Measurements from ENCODE around the gene CEP57L1. TPM values are rescaled to one million over a fixed set of nuclear protein-coding genes. Genes with fewer than 3 reads are reported as not detected.

CEP57L1 gene
- total and polyA plus RNA-seq, 12 donors: 8.6 to 29.6 (median 14.2) TPM

DNA sequence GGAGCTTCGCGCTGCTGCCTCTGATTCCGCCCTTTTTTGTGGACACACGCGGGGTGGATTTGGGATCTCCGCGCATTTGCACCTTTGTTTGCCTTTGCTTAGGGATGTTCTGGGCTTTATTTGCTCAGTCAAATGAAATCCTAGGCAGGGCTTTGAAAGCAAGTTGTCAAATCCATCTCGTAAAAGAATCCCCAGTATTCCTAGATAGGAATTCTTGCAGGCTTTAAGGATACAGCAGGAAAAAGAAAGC is 453 bp downstream of the CEP57L1 start:
- Histone ChIP-seq H3K4me1 (replicated peaks in 1 of 2) (peaks cover 12 to 35% of the 10 kb centered on the region in 2 donors), H3K4me3 (peak overlapping the region; percentile 4 to 69 (median 42)), H3K27ac (peak overlapping the region; percentile 88 to 98 (median 93)), H3K9me3 (replicated peaks in 1 of 3) (no peaks in the 10 kb centered on the region), H3K27me3 (no peaks in the 10 kb centered on the region), H3K36me3 (replicated peaks in 1 of 2) (no peaks in the 10 kb centered on the region)
- DNase-seq: no peak
- 0 to 2% (median 0%) methylated on average over 3 to 8 of the region's 8 CpGs for WGBS, 4 donors
- TF ChIP-seq CTCF (IDR thresholded peaks at IDR 0.05): no peak
- TF ChIP-seq POLR2A (IDR thresholded peaks at IDR 0.05): no peak
- intact Hi-C loops (cut with DNase I): no loop called here

DNA sequence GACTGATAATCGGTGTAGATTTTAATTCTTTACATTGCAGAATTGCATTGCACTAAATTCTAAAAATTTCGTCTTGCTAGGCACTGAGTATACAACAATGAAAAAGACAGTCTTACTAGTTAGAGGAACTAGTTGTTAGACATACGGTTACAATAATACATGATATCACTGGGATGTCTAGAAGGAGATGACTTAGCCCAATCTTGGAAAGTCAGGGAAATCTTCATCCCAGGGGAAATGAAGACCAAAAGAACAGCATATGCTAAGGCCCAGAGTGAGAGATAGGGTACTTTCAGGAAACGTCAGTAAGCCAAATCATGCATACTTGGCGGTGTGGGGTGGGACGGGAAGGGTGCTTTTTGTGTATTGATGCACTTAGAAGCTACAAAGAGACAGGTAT is 901 bp downstream of the CEP57L1 start:
- peaks cover 10 to 33% of the 10 kb centered on the region in 2 donors for H3K4me1 ChIP-seq (replicated peaks in 1 of 2)
- no peaks in the 10 kb centered on the region for H3K36me3 ChIP-seq (replicated peaks in 1 of 2)
- no peak for DNase-seq
- peak overlapping the region in 1 of 5 donors; percentile 98 for H3K27ac ChIP-seq
- no peak for TF ChIP-seq POLR2A (IDR thresholded peaks at IDR 0.05)
- H3K4me3 ChIP-seq: peak overlapping the region in 2 of 4 donors; percentile 33 to 69
- intact Hi-C loops (cut with DNase I): no loop called here
- no peaks in the 10 kb centered on the region for H3K27me3 ChIP-seq
- 54 to 66% (median 59%) methylated on average over 6 of the region's 6 CpGs for WGBS, 4 donors
- H3K9me3 ChIP-seq (replicated peaks in 1 of 3): no peaks in the 10 kb centered on the region

DNA sequence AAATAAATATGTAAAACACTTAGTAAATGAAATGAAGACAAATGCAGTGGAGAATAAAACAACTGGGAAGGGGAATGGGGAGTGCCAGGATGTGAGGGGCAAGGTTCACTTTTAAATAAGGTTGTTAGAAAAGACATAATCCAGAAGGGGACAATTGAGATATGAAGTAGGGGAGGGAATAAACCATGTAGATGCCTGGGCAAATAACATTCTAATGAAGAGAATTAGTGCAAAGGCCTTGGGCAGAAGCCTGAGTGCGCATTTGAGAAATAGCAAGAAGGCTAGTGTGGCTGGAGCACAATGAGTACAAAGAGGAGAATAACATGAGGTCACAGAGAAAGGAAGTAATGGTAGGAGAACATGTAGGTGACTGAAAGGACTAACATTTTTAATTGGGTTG is 2.4 kb downstream of the CEP57L1 start:
- no peak for DNase-seq
- no peaks in the 10 kb centered on the region for H3K36me3 ChIP-seq (replicated peaks in 1 of 2)
- no peaks in the 10 kb centered on the region for H3K27me3 ChIP-seq
- H3K4me1 ChIP-seq (replicated peaks in 1 of 2): peaks cover 0 to 19% of the 10 kb centered on the region in 2 donors
- intact Hi-C loops (cut with DNase I): no loop called here
- no peak overlapping the region for H3K4me3 ChIP-seq
- H3K27ac ChIP-seq: no peak overlapping the region
- H3K9me3 ChIP-seq (replicated peaks in 1 of 3): no peaks in the 10 kb centered on the region
- TF ChIP-seq POLR2A (IDR thresholded peaks at IDR 0.05) (no peak), CTCF (IDR thresholded peaks at IDR 0.05) (no peak)
- 97 to 100% (median 98%) methylated on average over 1 of the region's 1 CpG for WGBS, 4 donors

- intact Hi-C loops (cut with DNase I): loop anchor here in 1 of 2 donors (5.0 kb wide), 1 partner anchor 285 kb away; no protein-coding TSS in a partner anchor
- Histone ChIP-seq H3K4me1 (replicated peaks in 1 of 2) (no peaks in the 10 kb centered on the region), H3K27ac (no peak overlapping the region), H3K9me3 (replicated peaks in 1 of 3) (no peaks in the 10 kb centered on the region), H3K27me3 (no peaks in the 10 kb centered on the region), H3K4me3 (no peak overlapping the region), H3K36me3 (replicated peaks in 1 of 2) (no peaks in the 10 kb centered on the region)
- TF ChIP-seq POLR2A (IDR thresholded peaks at IDR 0.05): no peak
- TF ChIP-seq CTCF (IDR thresholded peaks at IDR 0.05): no peak
- no peak for DNase-seq
- WGBS, 4 donors: 44 to 55% (median 48%) methylated on average over 1 of the region's 1 CpG
Observed at GRCh38 chr6:109102762-109103161, 7.5 kb downstream of the CEP57L1 start.

GRCh38 chr6:109103942-109104341 is 8.6 kb downstream of the CEP57L1 start:
- TF ChIP-seq POLR2A (IDR thresholded peaks at IDR 0.05) (no peak), CTCF (IDR thresholded peaks at IDR 0.05) (no peak)
- Histone ChIP-seq H3K4me1 (replicated peaks in 1 of 2) (no peaks in the 10 kb centered on the region), H3K36me3 (replicated peaks in 1 of 2) (no peaks in the 10 kb centered on the region), H3K27ac (no peak overlapping the region), H3K4me3 (no peak overlapping the region), H3K9me3 (replicated peaks in 1 of 3) (no peaks in the 10 kb centered on the region), H3K27me3 (no peaks in the 10 kb centered on the region)
- intact Hi-C loops (cut with DNase I): loop anchor here in 1 of 2 donors (5.0 kb wide), 1 partner anchor 283 kb away; no protein-coding TSS in a partner anchor
- no peak for DNase-seq

Measured in adrenal gland (tissue), 12 donors.